HepG2 (cell line): Measurements from ENCODE around the gene THOC3.
"Not testable (repeated sequence)": the region's sequence is repeated elsewhere in the genome, so short reads cannot be mapped to it uniquely, and the experiment has no call there.

Experiments
- AGO1 ChIP-seq: fragments of 200-400 bp; formaldehyde crosslinking; IDR thresholded peaks from 2 replicates; pipeline ENCODE4 v1.6.1; 2017; ENCODE audit warnings: mild to moderate bottlenecking, low read depth, low read length, moderate library complexity; ENCODE audit not compliant: poor library complexity, severe bottlenecking
- ARHGAP35 ChIP-seq: sonication (generic); formaldehyde crosslinking; IDR thresholded peaks from 2 replicates; pipeline ENCODE4 v1.9.0; 2022; ENCODE audit warnings: mild to moderate bottlenecking, inconsistent platforms, moderate library complexity, missing genetic modification reagents, borderline replicate concordance
- CEBPG ChIP-seq: IDR thresholded peaks from 2 replicates; pipeline ENCODE4 v1.6.1; 2016
- CTCF ChIP-seq: sonication (generic); formaldehyde crosslinking; IDR thresholded peaks from 2 replicates; pipeline ENCODE4 v1.5.0; 2020; ENCODE audit warnings: mild to moderate bottlenecking, missing genetic modification reagents, moderate library complexity
- EP300 ChIP-seq, 3 experiments: sonication (generic) in 1 of 3; formaldehyde crosslinking in 1 of 3; IDR thresholded peaks; 2 replicates each; pipeline versions ENCODE4 v1.5.1 to v1.6.1; 2011 to 2020; ENCODE audit warnings: low read depth in 2 of 3, low read length in 2 of 3, borderline replicate concordance in 1 of 3, improper control_type of control experiment in 1 of 3, mild to moderate bottlenecking in 1 of 3, missing genetic modification reagents in 1 of 3, moderate library complexity in 1 of 3
- FOXA1 ChIP-seq, 2 experiments: fragments of 450-650 bp in 1 of 2; sonication (generic) in 1 of 2; formaldehyde crosslinking in 1 of 2; IDR thresholded peaks; 2 replicates each; pipeline versions ENCODE4 v1.4.0 to v1.6.1; 2016 to 2020; ENCODE audit warnings: missing genetic modification reagents in 1 of 2
- HOXA9 ChIP-seq: sonication (generic); formaldehyde crosslinking; IDR thresholded peaks from 2 replicates; pipeline ENCODE4 v1.8.1; 2022; ENCODE audit warnings: missing genetic modification reagents, mild to moderate bottlenecking, moderate library complexity, borderline replicate concordance
- JARID2 ChIP-seq: sonication (generic); formaldehyde crosslinking; IDR thresholded peaks from 2 replicates; pipeline ENCODE4 v1.8.1; 2023; ENCODE audit warnings: missing genetic modification reagents, inconsistent platforms; ENCODE audit not compliant: insufficient replicate concordance
- RAD21 ChIP-seq: fragments of 450-650 bp; formaldehyde crosslinking; IDR thresholded peaks from 2 replicates; pipeline ENCODE4 v1.5.0; 2020; ENCODE audit warnings: mild to moderate bottlenecking
- ZNF121 ChIP-seq: sonication (generic); formaldehyde crosslinking; IDR thresholded peaks from 2 replicates; pipeline ENCODE4 v1.5.0; 2020; ENCODE audit warnings: mild to moderate bottlenecking, missing genetic modification reagents

- not testable (repeated sequence) for TF ChIP-seq AGO1; CTCF (CRISPR knock-in tag); JARID2 (CRISPR knock-in tag); RAD21; EP300 (IDR thresholded peaks at IDR 0.05; ENCODE audit: low read depth in 2 of 2, low read length in 2 of 2); EP300 (CRISPR knock-in tag; IDR thresholded peaks at IDR 0.05; ENCODE audit: borderline replicate concordance); HOXA9 (CRISPR knock-in tag); CEBPG (CRISPR knock-in tag); ARHGAP35; FOXA1 (IDR thresholded peaks at IDR 0.05); FOXA1 (CRISPR knock-in tag; IDR thresholded peaks at IDR 0.05); ZNF121 (CRISPR knock-in tag)
Observed at GRCh38 chr5:175948329-175949108, 19.6 kb downstream of the THOC3 start.
